ENCODE results near the gene GPR161.
"Not testable (repeated sequence)": the region's sequence is repeated elsewhere in the genome, so short reads cannot be mapped to it uniquely, and the experiment has no call there.

The GPR161 gene

DNA sequence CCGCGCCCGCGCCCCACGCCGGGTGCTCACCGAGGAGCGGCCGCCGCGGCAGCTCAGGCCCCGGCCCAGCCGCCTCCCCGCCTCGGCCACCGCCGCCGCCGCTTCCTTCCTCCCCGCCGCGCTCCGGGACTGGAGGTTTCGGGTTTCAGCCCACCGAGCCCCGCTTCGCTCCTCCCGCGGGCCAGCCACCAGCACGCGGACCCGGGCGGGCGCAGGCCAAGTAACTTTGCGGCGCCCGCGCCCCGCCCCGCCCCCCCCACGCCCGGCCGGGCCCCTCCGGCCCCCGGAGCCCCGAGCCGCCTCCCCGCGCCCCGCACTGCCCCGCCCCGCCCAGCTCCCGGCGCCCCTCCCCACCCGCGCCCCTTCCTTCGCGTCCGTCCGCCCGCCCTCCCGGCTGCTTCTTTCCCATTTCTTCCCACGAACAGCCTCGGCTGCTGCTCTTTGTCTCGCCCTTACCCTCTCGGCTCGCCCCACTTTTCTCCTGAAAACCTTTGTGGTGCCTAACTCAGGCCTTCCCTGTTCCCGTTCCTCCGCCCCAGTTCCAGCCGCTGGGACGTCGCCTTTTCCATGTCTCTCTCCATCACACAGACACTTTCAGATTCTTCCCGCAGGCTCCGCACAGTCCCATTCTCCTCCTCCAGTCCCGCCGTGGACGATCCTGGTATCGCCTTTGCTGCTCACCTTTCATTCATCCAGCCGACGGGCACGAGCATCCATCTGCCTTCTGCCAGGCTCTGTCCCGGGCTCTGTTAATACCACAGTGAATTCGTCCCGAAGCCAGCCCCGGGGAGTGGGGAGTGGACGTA lies at the start of gene GPR161:
GPR161 (minus strand) TSS at position 222 of the 806 bp plus-strand sequence. CDS start 32,080 bp downstream, outside the sequence.
- no peak for DNase-seq

- not testable (repeated sequence) for DNase-seq
These were observed 44.5 kb upstream of the GPR161 start for GRCh38 chr1:168181063-168181720.

DNA sequence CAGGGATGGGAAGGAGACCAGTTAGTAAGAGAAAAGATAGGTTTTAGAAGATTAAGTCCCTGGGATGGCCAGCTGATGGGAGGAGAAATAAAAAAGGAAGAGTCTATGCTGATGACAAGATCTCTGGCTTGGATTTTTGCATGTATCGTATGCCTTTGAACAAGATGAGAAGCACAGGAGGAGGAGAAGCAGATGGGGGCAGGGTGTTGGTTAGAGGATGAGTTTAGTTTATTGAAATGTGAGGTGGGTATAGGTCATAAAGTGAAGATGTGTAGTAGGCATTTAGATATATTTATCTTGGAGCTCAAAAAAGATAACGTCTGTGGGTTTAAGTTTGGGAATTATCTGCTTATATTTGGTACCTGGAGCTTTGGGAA lies 43.4 kb upstream of the GPR161 start:
- no peak for DNase-seq

DNA sequence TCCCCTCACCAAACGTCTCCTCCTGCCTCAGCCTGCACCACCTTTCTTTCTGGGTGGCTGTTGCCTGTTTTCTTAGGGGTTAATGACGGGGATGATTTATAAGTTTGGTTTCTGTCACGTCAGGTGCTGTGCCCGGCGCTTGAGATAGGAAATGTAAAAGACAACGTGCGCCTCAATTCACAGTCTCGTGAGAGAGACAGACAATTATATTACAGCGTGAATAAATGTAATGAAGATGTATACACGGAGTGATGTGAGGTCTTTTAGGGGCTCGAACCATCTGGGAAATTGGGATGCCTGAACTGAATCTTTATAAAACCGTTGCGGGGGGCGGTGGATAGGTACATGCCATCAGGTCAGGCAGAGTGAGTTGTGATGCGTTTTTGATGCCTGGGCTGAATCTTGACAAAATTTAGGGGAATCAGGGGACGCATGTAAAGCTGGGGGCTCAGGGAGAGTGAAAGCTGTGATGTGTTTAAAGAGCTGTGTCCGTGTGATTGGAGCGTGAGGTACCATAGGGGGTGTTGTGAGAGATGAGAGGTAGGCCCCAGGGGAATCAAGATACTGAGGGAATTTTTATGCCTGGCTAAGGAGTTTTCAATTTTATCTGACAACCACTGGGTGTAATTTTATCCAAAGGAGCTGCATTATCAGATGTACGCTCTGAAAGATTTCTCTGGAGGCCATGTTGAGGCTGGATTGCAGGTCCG lies 42.9 kb upstream of the GPR161 start:
- no peak for DNase-seq

GRCh38 chr1:168178638-168179437 lies 42.1 kb upstream of the GPR161 start, which contains the start of gene TIPRL:
TIPRL (plus strand) TSS chr1:168178962; CDS start chr1:168179078, 116 bp downstream.
- DNase-seq: peak; percentile 98

- DNase-seq: no peak
These were observed 41.5 kb upstream of the GPR161 start for GRCh38 chr1:168178227-168178637.

- no peak for DNase-seq
These were observed 35.7 kb upstream of the GPR161 start for GRCh38 chr1:168172250-168172915.

DNA sequence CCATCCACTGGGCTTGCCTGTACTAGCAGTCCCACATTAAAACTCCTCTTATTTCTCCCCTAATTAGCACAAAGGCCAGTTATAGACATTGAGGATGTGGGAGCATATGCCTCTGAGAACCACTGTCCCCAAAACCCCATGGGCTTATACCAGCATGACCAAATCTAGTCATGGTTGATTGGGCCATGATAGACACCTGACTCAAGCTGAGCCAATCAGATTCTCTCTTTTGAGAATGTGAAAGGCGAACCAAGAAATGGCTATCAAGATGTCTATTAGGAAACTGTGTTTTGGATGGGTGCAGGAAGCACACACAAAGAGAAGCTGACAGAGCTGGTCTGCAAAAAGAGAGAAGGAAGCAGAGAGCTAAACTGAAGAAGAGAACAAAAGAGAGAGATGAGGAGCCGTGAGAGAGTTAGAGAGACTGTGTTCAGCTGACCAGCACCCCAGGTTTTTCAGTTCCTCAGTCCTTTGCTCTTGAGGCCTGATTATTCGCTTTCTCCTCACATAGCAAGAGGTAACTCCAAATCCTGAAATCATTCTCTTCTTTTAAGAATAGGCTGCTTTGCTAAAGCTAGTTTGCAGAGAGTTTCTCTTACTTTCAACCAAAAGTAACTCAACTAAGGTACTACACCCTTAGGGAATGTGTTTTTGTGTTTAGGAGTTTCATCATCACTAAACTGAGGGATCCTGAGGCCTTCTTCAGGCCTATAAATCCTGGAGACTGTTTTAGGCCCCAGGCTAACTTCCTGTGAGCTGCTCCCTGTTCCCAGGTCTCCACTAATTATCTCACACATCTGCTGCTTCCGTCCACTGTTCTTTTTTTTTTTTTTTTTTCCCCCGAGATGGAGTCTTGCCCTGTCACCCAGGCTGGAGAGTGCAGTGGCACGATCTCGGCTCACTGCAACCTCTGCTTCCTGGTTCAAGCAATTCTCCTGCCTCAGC lies 34.1 kb upstream of the GPR161 start:
- DNase-seq: no peak

GRCh38 chr1:168167806-168168205 lies 31.1 kb upstream of the GPR161 start:
- no peak for DNase-seq

- DNase-seq: no peak
These were observed 28.0 kb upstream of the GPR161 start for GRCh38 chr1:168164771-168165170.

DNA sequence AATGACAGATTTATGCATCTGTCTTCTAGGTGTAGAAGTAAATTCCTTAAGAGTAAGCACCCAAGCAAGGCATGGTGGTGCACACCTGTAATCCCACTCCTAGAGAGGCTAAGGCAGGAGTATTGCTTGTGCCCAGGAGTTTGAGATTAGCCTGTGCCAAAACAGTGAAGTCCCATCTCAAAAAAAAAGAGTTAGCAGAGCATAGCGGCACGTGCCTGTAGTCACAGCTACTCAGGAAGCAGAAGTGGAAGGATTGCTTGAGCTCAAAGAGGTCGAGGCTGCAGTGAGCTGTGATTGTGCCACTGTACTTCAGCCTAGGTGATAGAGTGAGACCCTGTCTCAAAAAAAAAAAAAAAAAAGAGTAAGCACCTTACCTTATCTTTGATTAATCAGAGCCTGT lies 26.9 kb upstream of the GPR161 start:
- DNase-seq: peak; percentile 35

GRCh38 chr1:168161459-168161858 lies 24.7 kb upstream of the GPR161 start:
- no peak for DNase-seq

DNA sequence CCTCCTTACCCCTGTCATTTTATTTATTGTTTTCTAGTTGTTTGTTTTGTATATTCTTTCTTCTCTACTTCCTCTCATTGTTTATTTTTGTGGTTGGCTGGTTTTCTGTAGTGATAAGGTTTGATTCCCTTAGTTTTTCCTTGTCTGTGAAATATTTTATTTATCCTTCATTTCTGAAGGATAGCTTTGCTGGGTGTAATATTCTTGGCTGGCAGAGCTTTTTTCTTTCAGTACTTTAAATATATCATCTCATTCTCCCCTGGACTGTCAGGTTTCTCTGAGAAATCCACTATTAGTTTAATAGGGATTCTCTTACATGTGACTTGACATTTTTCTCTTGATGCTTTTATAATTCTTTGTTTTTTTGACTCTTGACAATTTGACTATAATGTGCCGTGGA lies 23.2 kb upstream of the GPR161 start:
- DNase-seq: no peak

- no peak for DNase-seq
These were observed 22.5 kb upstream of the GPR161 start for GRCh38 chr1:168159251-168159650.

DNA sequence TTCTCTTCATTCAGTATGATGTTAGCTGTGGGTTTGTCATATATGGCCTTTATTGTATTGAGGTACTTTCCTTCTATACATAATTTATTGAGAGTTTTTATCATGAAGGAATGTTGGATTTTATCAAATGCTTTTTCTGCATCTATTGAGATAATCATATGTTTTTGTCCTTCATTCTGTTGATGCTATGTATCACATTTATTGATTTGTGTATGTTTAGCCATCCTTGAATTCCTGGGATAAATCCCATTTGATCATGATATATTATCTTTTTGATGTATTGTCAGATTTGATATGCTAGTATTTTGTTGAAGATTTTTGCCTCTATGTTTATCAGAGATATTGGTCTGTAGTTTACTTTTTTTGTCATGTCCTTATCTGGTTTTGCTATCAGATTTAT lies 20.9 kb upstream of the GPR161 start:
- no peak for DNase-seq

DNA sequence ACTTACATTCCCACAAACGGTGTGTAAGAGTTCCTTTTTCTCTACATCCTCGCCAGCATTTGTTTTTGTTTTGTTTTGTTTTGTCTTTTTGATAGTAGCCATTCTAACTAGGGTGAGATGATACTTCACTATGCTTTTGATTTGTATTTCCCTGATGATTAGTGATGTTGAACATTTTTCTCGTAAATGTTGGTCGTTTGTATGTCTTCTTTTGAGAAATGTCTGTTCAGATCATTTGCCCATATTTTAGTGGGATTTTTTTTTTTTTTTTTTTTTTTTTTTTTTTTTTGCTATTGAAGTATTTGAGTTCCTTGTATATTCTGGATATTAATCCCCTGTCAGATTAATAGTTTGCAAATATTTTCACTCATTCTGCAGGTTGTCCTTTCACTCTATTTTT lies 19.2 kb upstream of the GPR161 start:
- no peak for DNase-seq

GRCh38 chr1:168154707-168155106 lies 18.0 kb upstream of the GPR161 start:
- DNase-seq: peak; percentile 26

DNA sequence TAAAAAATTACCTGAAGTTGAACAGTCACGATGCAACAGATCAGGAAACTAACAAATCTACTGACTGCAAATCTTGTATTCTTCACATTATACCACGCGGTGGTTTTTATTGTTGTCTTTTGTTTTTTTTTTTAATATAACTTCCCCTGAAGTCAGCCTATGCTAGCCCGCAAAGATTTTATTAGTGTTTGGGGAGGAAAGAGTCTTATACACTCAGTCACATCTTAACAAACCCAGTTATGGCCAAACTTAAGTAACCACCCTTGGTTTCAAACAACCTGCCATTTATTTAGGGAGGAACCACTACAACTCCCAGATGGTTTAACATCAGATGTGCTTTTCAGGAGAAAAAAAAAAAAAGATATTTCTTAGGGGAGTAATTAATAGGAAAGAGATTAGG lies 15.2 kb upstream of the GPR161 start:
- DNase-seq: no peak

GRCh38 chr1:168150283-168150682 lies 13.6 kb upstream of the GPR161 start:
- no peak for DNase-seq

DNA sequence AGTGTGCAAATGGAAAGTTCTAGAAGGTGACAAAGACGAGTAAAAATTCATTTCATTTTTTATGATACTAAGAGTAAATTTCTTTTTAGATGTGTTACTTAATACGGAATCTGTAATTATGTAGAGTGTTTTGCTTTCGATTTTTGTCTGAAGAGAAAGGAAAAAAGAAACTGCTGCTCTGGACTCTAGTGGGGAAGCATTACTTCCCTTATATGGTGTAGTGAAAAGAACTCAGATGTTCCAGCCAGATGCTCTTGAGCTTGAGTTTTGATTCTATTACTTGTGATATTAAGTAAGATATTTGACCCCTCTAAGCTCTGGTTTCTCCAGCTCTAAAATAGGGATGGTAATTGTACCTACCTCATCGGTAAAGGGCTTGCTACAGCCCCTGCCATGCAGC lies 12.2 kb upstream of the GPR161 start:
- DNase-seq: peak; percentile 90

GRCh38 chr1:168146626-168147025 lies 9.9 kb upstream of the GPR161 start:
- DNase-seq: no peak
